CD4-positive, alpha-beta T cell treated with Interleukin-4 for 4 hours (primary cell): Measurements from ENCODE around the gene CENATAC.
"Not testable (repeated sequence)": the region's sequence is repeated elsewhere in the genome, so short reads cannot be mapped to it uniquely, and the experiment has no call there.

ENCODE experiments used
- DNase-seq: peaks from one replicate; pipeline ENCODE4 v3.0.0-alpha.2; 2020

The CENATAC gene

DNA sequence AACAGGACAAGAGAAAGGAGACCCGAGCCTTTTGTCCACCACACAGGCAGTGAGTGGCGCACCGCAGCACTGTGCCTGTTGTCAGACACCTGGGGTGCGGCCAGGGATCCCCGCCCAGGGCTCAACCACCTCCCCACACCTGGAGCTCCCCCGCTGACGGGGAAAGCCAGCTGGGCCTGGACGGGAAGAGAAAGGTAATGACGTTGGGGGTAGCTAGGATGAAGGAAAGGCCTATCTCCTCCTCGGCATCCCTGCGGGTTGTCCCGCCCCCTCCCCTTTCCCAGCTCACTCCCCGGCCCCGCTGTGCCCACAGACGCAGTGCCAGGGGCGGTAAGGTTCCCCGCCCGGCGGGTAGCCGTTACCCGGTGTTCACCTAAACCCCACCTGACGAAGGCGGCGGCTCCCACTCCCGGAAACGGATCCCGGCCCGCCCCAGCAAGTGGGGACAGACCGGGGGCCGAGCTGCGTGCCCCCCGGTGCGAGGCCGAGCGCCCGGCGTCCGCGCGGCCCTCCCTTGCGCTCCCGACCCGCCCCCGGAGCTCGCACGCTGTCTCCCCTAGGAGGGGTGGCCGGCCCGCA lies 58.6 kb downstream of the CENATAC start:
- DNase-seq, result peak; percentile 38

DNA sequence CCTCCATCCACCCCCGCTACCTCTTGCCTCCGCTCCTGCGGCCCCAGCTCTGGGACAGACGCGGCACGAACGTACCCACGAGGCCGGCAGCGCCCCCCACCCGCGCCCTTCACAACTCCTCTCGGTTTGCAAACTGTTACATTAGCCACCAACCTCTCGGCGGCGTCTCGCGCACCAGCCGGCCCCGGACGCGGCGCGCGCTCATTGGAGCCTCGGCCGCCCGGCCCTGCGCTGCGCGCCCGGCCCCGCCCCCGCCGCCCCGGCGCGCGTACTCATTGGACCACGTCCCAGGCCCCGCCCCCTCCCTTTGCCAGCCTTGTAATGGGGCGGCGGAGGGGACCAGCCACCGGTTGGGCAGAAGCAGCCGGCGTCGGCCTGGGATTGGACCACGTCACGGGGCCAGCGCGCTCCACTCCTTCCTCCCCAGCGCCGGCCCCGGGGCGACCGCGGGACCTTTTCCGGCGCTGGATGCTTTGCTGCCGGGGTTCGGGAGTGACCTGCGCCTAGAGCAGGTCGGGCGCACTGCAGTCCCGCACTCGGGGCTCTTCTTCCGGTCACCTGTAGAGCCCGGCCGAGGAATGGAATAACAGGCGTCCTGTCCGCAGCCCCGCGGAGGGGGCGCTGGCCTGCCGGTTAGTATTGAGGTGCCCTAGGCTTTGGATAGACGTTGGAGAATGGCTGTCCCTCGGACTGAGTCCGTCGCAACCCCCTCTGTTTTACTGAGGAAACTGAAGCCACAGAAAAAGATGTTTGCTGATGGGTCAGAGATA lies 59.2 kb downstream of the CENATAC start, which contains the start of gene HYOU1:
TSS of gene HYOU1 (minus strand) at position 206 of the 770 bp plus-strand sequence. CDS start 1,045 bp downstream, outside the sequence.
- DNase-seq, result peak; percentile 96

DNA sequence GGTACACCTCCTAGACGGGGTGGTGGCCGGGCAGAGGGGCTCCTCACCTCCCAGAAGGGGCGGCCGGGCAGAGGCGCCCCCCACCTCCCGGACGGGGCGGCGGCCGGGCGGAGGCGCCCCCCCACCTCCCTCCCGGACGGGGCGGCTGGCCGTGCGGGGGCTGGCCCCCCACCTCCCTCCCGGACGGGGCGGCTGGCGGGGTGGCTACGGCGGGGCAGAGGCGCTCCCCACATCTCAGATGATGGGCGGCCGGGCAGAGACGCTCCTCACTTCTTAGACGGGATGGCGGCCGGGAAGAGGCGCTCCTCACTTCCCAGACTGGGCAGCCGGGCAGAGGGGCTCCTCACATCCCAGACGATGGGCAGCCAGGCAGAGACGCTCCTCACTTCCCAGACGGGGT lies 61.2 kb downstream of the CENATAC start:
- DNase-seq, result not testable (repeated sequence)

DNA sequence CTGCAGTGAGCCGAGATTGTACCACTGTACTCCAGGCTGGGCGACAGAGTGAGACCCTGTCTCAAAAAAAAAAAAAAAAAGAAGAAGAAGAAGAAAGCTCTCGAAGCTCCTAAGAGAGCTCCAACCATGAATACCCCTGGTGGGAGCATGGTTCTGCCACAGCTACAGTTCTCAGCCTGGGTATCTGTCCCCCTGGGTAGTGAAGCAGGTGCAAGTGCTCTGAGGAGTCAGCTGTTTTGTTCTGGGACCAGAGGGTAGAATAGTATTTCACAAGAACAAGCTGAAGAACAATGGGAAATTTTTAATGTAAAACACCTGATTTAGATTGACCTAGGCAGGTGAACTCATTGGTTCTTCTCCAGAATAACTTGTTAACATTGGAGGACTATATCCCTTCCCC lies 63.3 kb downstream of the CENATAC start:
- no peak for DNase-seq

DNA sequence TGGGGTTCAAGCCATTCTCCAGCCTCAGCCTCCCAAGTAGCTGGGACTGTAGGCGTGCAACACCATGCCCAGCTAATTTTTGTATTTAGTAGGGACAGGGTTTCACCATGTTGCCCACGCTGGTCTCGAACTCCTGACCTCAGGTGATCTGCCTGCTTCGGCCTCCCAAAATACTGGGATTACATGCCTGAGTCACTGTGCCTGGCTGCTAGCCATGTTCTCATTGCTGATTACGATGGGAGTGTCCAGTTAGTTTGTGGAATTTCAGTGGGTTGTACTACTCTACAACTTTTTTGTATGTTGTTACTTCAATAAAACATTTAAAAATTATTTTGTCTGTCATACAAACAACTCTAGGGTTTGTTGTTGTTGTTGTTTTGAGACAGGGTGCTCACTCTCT lies 64.8 kb downstream of the CENATAC start:
- no peak for DNase-seq

DNA sequence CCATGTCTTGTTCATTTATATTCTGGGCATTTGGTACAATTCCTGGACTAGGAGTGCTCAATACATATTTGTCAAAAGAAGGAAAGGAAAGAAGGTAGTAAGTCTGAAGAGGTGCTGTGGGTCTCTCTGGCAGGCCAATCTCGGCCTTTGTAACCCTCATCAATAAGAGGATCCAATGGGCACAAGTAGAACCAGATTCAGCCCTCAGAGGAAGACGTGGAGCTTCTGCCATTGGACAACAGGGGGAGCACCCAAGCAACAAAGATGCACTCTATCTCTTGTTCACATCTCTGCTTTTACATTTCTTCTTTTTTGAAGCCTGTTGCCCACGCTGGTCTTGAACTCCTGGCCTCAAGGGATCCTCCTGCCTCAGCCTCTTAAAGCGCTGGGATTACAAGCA lies 67.4 kb downstream of the CENATAC start:
- DNase-seq, result peak; percentile 56
